CD4-positive, alpha-beta memory T cell (primary cell): ENCODE data around the gene SPRY1. TPM values are rescaled to one million over a fixed set of nuclear protein-coding genes. Genes with fewer than 3 reads are reported as not detected.

Source experiments
- CTCF ChIA-PET: fragments of 350-600 bp; sonication (Branson Sonifier 250); formaldehyde crosslinking; loops from one replicate; lab custom pipeline; 2021; ENCODE audit warnings: inconsistent platforms; ENCODE audit not compliant: partially characterized antibody; lab: Charles Lee
- POLR2A ChIA-PET: fragments of 350-600 bp; sonication (Branson Sonifier 250); formaldehyde crosslinking; loops from one replicate; lab custom pipeline; 2021; ENCODE audit not compliant: partially characterized antibody; lab: Charles Lee
- DNase-seq, 5 donors: peaks; one replicate each; pipeline versions ENCODE4 v3.0.0 to v3.0.0-alpha.2; 2020 to 2022; ENCODE audit warnings: mixed read lengths in 1 of 5
- H3K27ac ChIP-seq: one replicate; pipeline ENCODE4 v1.7.0; 2013; ENCODE audit warnings: low read depth, low read length
- H3K27me3 ChIP-seq: 2 replicates; pipeline ENCODE4 v1.7.0; 2013; ENCODE audit warnings: mild to moderate bottlenecking, low read length, moderate library complexity; ENCODE audit not compliant: insufficient read depth
- H3K36me3 ChIP-seq: 2 replicates; pipeline ENCODE4 v1.7.0; 2013; ENCODE audit warnings: mild to moderate bottlenecking, low read length, moderate library complexity; ENCODE audit not compliant: insufficient read depth
- H3K4me1 ChIP-seq: 2 replicates; pipeline ENCODE4 v1.7.0; 2013; ENCODE audit warnings: mild to moderate bottlenecking, low read length, moderate library complexity; ENCODE audit not compliant: insufficient read depth
- H3K4me3 ChIP-seq, 2 donors: one replicate each; pipeline ENCODE4 v1.7.0; 2013; ENCODE audit warnings: low read length in 2 of 2, mild to moderate bottlenecking in 1 of 2
- H3K9me3 ChIP-seq, 2 donors: one replicate each; pipeline ENCODE4 v1.7.0; 2013; ENCODE audit warnings: low read length in 2 of 2, control low read depth in 1 of 2; ENCODE audit not compliant: control insufficient read depth in 1 of 2
- H3K27ac Mint-ChIP-seq, 7 donors: one replicate each; pipeline ENCODE4 v1.8.0; 2020 to 2021; ENCODE audit warnings: mixed read lengths in 7 of 7, mild to moderate bottlenecking in 6 of 7, inconsistent platforms in 3 of 7, moderate library complexity in 3 of 7
- H3K27me3 Mint-ChIP-seq, 2 donors: one replicate each; pipeline ENCODE4 v1.8.0; 2020 to 2021; ENCODE audit warnings: mixed read lengths in 2 of 2
- H3K36me3 Mint-ChIP-seq, 2 donors: one replicate each; pipeline ENCODE4 v1.8.0; 2020 to 2021; ENCODE audit warnings: mixed read lengths in 2 of 2, inconsistent platforms in 1 of 2, mild to moderate bottlenecking in 1 of 2
- H3K4me1 Mint-ChIP-seq, 4 donors: one replicate each; pipeline ENCODE4 v1.8.0; 2020 to 2021; ENCODE audit warnings: mixed read lengths in 4 of 4, mild to moderate bottlenecking in 1 of 4
- H3K4me3 Mint-ChIP-seq, 8 donors: one replicate each; pipeline ENCODE4 v1.8.0; 2020 to 2021; ENCODE audit warnings: mixed read lengths in 8 of 8, mild to moderate bottlenecking in 7 of 8, moderate library complexity in 6 of 8, inconsistent platforms in 3 of 8
- H3K9me3 Mint-ChIP-seq, 8 donors: one replicate each; pipeline ENCODE4 v1.8.0; 2020 to 2021; ENCODE audit warnings: mixed read lengths in 8 of 8, mild to moderate bottlenecking in 5 of 8, inconsistent platforms in 3 of 8, moderate library complexity in 1 of 8
- intact Hi-C: fragments of 100-400 bp; cut with micrococcal nuclease; formaldehyde crosslinking; loops from one replicate; pipeline ENCODE4 v1.15.1; 2023
- polyA plus RNA-seq, 2 donors: library from polyadenylated mRNA; unstranded; fragments of 300-500 nt; fragmentation: Illumina TruSeq; gene quantifications; one replicate each; pipeline ENCODE4 v1.2.3, GENCODE V29; 2021
- total RNA-seq, 2 experiments: library from RNA; stranded (reverse); gene quantifications; one replicate each; pipeline ENCODE4 v1.2.3, GENCODE V29; 2021

SPRY1 gene
- total and polyA plus RNA-seq, 4 experiments from 2014 or later: 4.4 to 8.2 (median 6.1) TPM

DNA sequence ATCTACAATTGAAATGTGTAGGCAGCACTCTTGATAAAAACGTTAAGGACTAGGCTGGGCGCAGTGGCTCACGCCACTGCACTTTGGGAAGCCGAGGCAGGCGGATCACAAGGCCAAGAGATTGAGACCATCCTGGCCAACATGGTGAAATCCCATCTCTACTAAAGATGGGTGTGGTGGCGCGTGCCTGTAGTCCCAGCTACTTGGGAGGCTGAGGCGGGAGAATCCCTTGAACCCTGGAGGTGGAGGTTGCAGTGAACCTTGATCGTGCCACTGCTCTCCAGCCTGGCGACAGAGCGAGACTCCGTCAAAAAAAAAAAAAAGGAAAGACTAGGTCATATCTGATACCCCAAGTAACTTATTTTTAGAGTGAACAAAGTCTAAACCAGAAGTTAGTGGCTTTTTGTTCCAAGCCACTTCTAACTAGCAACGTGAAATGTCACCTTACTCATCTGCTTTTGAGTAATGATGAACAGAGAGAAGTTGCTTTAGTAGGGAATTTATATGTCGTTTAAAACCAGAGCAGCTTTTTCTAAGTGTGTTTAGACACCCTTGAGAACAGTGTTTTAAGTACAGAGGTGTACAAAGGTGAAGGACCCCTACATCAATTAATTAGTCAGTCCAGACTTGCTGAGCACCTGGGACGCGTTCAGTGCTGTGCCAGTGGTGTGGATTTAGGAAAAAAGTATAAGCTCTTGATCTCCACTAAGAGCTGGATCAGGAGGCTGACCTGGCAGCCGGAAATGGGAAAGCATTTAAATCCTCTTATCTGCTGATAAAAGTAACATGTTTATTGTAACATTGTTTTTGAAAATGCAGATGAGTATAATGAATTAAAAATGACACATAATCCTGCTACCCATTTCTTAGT lies 23.5 kb downstream of the SPRY1 start:
- no peaks in the 10 kb centered on the region for H3K9me3 Mint-ChIP-seq
- intact Hi-C loops: no loop called here
- H3K4me3 Mint-ChIP-seq: no peak overlapping the region
- no peak for DNase-seq
- H3K27ac ChIP-seq: no peak overlapping the region
- ChIA-PET CTCF (interaction anchor here (1.1 kb wide), 1 partner anchor 12 kb away, joined by 3 read pairs; no protein-coding TSS in a partner anchor), POLR2A (no interaction called here)
- H3K27me3 ChIP-seq: no peaks in the 10 kb centered on the region
- no peaks in the 10 kb centered on the region for H3K36me3 Mint-ChIP-seq
- peaks cover 0 to 2% of the 10 kb centered on the region in 2 donors for H3K27me3 Mint-ChIP-seq
- H3K4me1 Mint-ChIP-seq: peaks cover 6 to 13% (median 10%) of the 10 kb centered on the region in 4 donors
- H3K27ac Mint-ChIP-seq: no peak overlapping the region
- no peaks in the 10 kb centered on the region for H3K9me3 ChIP-seq
- no peak overlapping the region for H3K4me3 ChIP-seq
- H3K4me1 ChIP-seq: peaks cover 11% of the 10 kb centered on the region
- H3K36me3 ChIP-seq: no peaks in the 10 kb centered on the region

GRCh38 chr4:123421227-123421936 lies 24.8 kb downstream of the SPRY1 start:
- peak overlapping the region; percentile 70 to 92 (median 78) for H3K27ac Mint-ChIP-seq
- intact Hi-C loops: no loop called here
- CTCF ChIA-PET: interaction anchor here (1.1 kb wide), 1 partner anchor 11 kb away, joined by 3 read pairs; no protein-coding TSS in a partner anchor
- Histone ChIP-seq H3K36me3 (no peaks in the 10 kb centered on the region), H3K9me3 (no peaks in the 10 kb centered on the region), H3K4me3 (peak overlapping the region in 1 of 2 donors; percentile 2), H3K4me1 (peaks cover 11% of the 10 kb centered on the region), H3K27ac (peak overlapping the region; percentile 44), H3K27me3 (no peaks in the 10 kb centered on the region)
- no peaks in the 10 kb centered on the region for H3K36me3 Mint-ChIP-seq
- H3K4me3 Mint-ChIP-seq: peak overlapping the region; percentile 70 to 88 (median 76)
- peak in 4 of 5 donors; percentile 7 to 39 (median 24) for DNase-seq
- H3K4me1 Mint-ChIP-seq: peaks cover 6 to 13% (median 9%) of the 10 kb centered on the region in 4 donors
- peaks cover 0 to 2% of the 10 kb centered on the region in 2 donors for H3K27me3 Mint-ChIP-seq
- H3K9me3 Mint-ChIP-seq: no peaks in the 10 kb centered on the region
- POLR2A ChIA-PET: no interaction called here

DNA sequence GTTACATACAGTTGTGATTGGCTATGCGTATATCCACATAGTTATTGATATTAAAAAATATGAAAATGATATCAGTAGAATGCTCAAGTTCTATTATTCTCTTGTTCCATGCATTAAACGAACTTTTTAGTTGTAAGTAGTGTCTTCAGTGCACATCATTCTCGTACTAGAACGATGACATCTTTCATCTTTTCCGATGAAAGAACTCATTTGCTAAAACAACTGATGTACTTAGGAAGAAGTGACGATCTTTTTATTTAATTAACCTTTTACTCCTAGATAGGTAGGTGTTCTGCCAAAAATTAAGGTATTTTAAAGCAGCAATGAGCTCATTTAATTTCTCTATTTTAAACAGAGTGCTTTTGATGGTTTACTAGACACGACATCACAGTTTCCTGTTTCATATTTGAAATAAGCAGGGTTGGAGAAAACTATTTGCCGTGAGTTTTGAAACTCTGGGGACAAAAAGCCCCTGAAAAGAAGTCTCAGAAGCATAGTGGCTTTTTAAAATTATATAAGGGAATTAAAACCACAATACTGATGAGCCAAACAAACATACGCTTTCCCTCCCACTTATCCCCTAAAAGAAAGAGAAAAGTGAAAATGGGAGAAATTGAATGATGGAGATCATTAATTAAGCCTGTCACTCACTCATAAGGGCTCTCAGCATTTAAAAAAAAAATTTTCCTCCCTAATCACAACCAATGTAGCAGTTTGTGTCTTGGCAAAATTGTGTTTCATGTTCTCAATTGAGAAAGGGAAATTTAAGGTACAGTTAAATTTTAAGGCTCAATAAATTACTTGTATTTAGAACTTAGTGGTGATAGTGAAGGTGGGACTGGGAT lies 25.6 kb downstream of the SPRY1 start:
- peaks cover 0 to 4% (median 0%) of the 10 kb centered on the region in 8 donors for H3K9me3 Mint-ChIP-seq
- intact Hi-C loops: no loop called here
- H3K4me3 Mint-ChIP-seq: peak overlapping the region; percentile 70 to 88 (median 76)
- no peaks in the 10 kb centered on the region for H3K27me3 ChIP-seq
- peaks cover 2 to 4% of the 10 kb centered on the region in 2 donors for H3K27me3 Mint-ChIP-seq
- peaks cover 11% of the 10 kb centered on the region for H3K4me1 ChIP-seq
- no peaks in the 10 kb centered on the region for H3K36me3 Mint-ChIP-seq
- no peaks in the 10 kb centered on the region for H3K36me3 ChIP-seq
- H3K4me3 ChIP-seq: peak overlapping the region in 1 of 2 donors; percentile 2
- peak overlapping the region in 6 of 7 donors; percentile 70 to 92 (median 78) for H3K27ac Mint-ChIP-seq
- peaks cover 6 to 13% (median 9%) of the 10 kb centered on the region in 4 donors for H3K4me1 Mint-ChIP-seq
- POLR2A ChIA-PET: no interaction called here
- peak in 2 of 5 donors; percentile 10 to 20 for DNase-seq
- no peaks in the 10 kb centered on the region for H3K9me3 ChIP-seq
- peak overlapping the region; percentile 44 for H3K27ac ChIP-seq
- CTCF ChIA-PET: no interaction called here

GRCh38 chr4:123423819-123424218 lies 27.2 kb downstream of the SPRY1 start:
- ChIA-PET CTCF (no interaction called here), POLR2A (no interaction called here)
- Histone ChIP-seq H3K27me3 (no peaks in the 10 kb centered on the region), H3K4me3 (no peak overlapping the region), H3K27ac (no peak overlapping the region), H3K4me1 (peaks cover 11% of the 10 kb centered on the region), H3K9me3 (no peaks in the 10 kb centered on the region), H3K36me3 (no peaks in the 10 kb centered on the region)
- Mint-ChIP-seq H3K27ac (no peak overlapping the region), H3K27me3 (peaks cover 2 to 4% of the 10 kb centered on the region in 2 donors), H3K36me3 (peaks cover 0 to 7% of the 10 kb centered on the region in 2 donors), H3K9me3 (peaks cover 0 to 10% (median 4%) of the 10 kb centered on the region in 8 donors), H3K4me1 (peaks cover 4 to 13% (median 8%) of the 10 kb centered on the region in 4 donors), H3K4me3 (no peak overlapping the region)
- DNase-seq: no peak
- intact Hi-C loops: no loop called here

DNA sequence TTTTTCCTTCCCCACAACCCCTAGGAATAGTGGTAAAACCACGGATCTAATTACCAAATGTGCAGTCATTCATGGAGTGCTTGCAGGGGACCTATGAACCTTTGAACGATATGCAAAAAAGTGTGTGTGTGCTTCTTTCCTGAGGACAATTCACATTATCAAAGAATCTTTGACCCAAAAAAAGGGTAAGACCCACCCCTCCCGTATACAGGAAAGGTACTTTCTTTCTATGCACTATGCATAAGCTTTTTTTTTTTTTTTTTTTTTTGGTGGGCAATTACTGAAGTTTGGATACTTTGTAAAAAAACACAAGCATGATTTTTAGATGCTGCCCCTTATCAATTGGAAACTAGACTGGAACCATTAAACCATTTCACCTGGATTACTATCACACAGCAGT lies 31.4 kb downstream of the SPRY1 start:
- H3K36me3 Mint-ChIP-seq: peaks cover 0 to 7% of the 10 kb centered on the region in 2 donors
- H3K9me3 Mint-ChIP-seq: peaks cover 0 to 10% (median 4%) of the 10 kb centered on the region in 8 donors
- intact Hi-C loops: no loop called here
- no peaks in the 10 kb centered on the region for H3K4me1 Mint-ChIP-seq
- H3K36me3 ChIP-seq: no peaks in the 10 kb centered on the region
- no peak for DNase-seq
- ChIA-PET POLR2A (no interaction called here), CTCF (interaction anchor here (1.4 kb wide), 1 partner anchor 9 kb away, joined by 3 read pairs; no protein-coding TSS in a partner anchor)
- H3K4me1 ChIP-seq: no peaks in the 10 kb centered on the region
- no peak overlapping the region for H3K4me3 ChIP-seq
- peaks cover 0 to 4% of the 10 kb centered on the region in 2 donors for H3K27me3 Mint-ChIP-seq
- no peak overlapping the region for H3K27ac Mint-ChIP-seq
- H3K27me3 ChIP-seq: no peaks in the 10 kb centered on the region
- H3K9me3 ChIP-seq: no peaks in the 10 kb centered on the region
- H3K4me3 Mint-ChIP-seq: no peak overlapping the region
- no peak overlapping the region for H3K27ac ChIP-seq

GRCh38 chr4:123430031-123430430 lies 33.4 kb downstream of the SPRY1 start:
- H3K27me3 Mint-ChIP-seq: peaks cover 0 to 4% of the 10 kb centered on the region in 2 donors
- H3K36me3 Mint-ChIP-seq: peaks cover 0 to 7% of the 10 kb centered on the region in 2 donors
- H3K9me3 Mint-ChIP-seq: peaks cover 0 to 10% (median 4%) of the 10 kb centered on the region in 8 donors
- Histone ChIP-seq H3K27ac (no peak overlapping the region), H3K27me3 (no peaks in the 10 kb centered on the region), H3K36me3 (no peaks in the 10 kb centered on the region), H3K4me3 (no peak overlapping the region), H3K9me3 (no peaks in the 10 kb centered on the region), H3K4me1 (no peaks in the 10 kb centered on the region)
- POLR2A ChIA-PET: no interaction called here
- H3K4me1 Mint-ChIP-seq: no peaks in the 10 kb centered on the region
- no peak for DNase-seq
- no peak overlapping the region for H3K27ac Mint-ChIP-seq
- intact Hi-C loops: no loop called here
- CTCF ChIA-PET: no interaction called here
- H3K4me3 Mint-ChIP-seq: no peak overlapping the region
